Measurements from ENCODE around the gene COPA. TPM values are rescaled to one million over a fixed set of nuclear protein-coding genes. Genes with fewer than 3 reads are reported as not detected.
"Not testable (repeated sequence)": the region's sequence is repeated elsewhere in the genome, so short reads cannot be mapped to it uniquely, and the experiment has no call there.

COPA gene
- 183 and 186 TPM in 2 replicates for total RNA-seq (2014; rRNA removed; shearing (Covaris generic))
- polyA plus RNA-seq (2015; cell fraction: cytosol; rRNA removed), result 162 and 214 TPM in 2 replicates
- polyA plus RNA-seq (2015; cell fraction: nucleus; rRNA removed), result 86.6 and 95.4 TPM in 2 replicates

GRCh38 chr1:160342953-160343869 is at the start of gene COPA, which contains the start of gene NCSTN:
Gene COPA, minus strand, starts transcription at chr1:160343250. Its CDS starts 80 bp downstream, at chr1:160343170.
Gene NCSTN, plus strand, starts transcription at chr1:160343383. Its CDS starts 14 bp downstream, at chr1:160343397.
- DNase-seq (ENCODE audit: low read depth, low spot score), result peak; percentile 96
- in situ Hi-C loops (cut with HindIII; ENCODE audit: low pct_unique_long_range_greater_than_20kb, low sequenced_read_pairs), result no loop called here

- in situ Hi-C loops (cut with HindIII; ENCODE audit: low pct_unique_long_range_greater_than_20kb, low sequenced_read_pairs), result not testable (repeated sequence)
Observed at GRCh38 chr1:160388406-160388805, 45.4 kb upstream of the COPA start.

GRCh38 chr1:160384812-160385211 is 41.8 kb upstream of the COPA start:
- in situ Hi-C loops (cut with HindIII; ENCODE audit: low pct_unique_long_range_greater_than_20kb, low sequenced_read_pairs); DNase-seq (ENCODE audit: low read depth, low spot score): not testable (repeated sequence)

More at GRCh38 chr1:160388406-160388805, 45.4 kb upstream of the COPA start:
- not testable (repeated sequence) for DNase-seq (ENCODE audit: low read depth, low spot score)

GRCh38 chr1:160377585-160378206 is 34.6 kb upstream of the COPA start:
- DNase-seq (ENCODE audit: low read depth, low spot score), result no peak

GRCh38 chr1:160376525-160377131 is 33.6 kb upstream of the COPA start:
- in situ Hi-C loops (cut with HindIII; ENCODE audit: low pct_unique_long_range_greater_than_20kb, low sequenced_read_pairs), result no loop called here
- peak; percentile 82 for DNase-seq (ENCODE audit: low read depth, low spot score)

More at GRCh38 chr1:160377585-160378206, 34.6 kb upstream of the COPA start:
- in situ Hi-C loops (cut with HindIII; ENCODE audit: low pct_unique_long_range_greater_than_20kb, low sequenced_read_pairs), result no loop called here

GRCh38 chr1:160375788-160376524 is 32.9 kb upstream of the COPA start:
- DNase-seq (ENCODE audit: low read depth, low spot score), result no peak
- in situ Hi-C loops (cut with HindIII; ENCODE audit: low pct_unique_long_range_greater_than_20kb, low sequenced_read_pairs), result no loop called here

- in situ Hi-C loops (cut with HindIII; ENCODE audit: low pct_unique_long_range_greater_than_20kb, low sequenced_read_pairs), result no loop called here
- no peak for DNase-seq (ENCODE audit: low read depth, low spot score)
Observed at GRCh38 chr1:160374306-160375110, 31.5 kb upstream of the COPA start.

- in situ Hi-C loops (cut with HindIII; ENCODE audit: low pct_unique_long_range_greater_than_20kb, low sequenced_read_pairs), result no loop called here
- no peak for DNase-seq (ENCODE audit: low read depth, low spot score)
Observed at GRCh38 chr1:160373696-160374095, 30.6 kb upstream of the COPA start.

GRCh38 chr1:160371756-160372155 is 28.7 kb upstream of the COPA start:
- no peak for DNase-seq (ENCODE audit: low read depth, low spot score)
- in situ Hi-C loops (cut with HindIII; ENCODE audit: low pct_unique_long_range_greater_than_20kb, low sequenced_read_pairs), result no loop called here

GRCh38 chr1:160371346-160371631 is 28.2 kb upstream of the COPA start:
- DNase-seq (ENCODE audit: low read depth, low spot score), result no peak
- in situ Hi-C loops (cut with HindIII; ENCODE audit: low pct_unique_long_range_greater_than_20kb, low sequenced_read_pairs), result no loop called here

GRCh38 chr1:160370561-160371345 is 27.7 kb upstream of the COPA start:
- DNase-seq (ENCODE audit: low read depth, low spot score), result no peak
- in situ Hi-C loops (cut with HindIII; ENCODE audit: low pct_unique_long_range_greater_than_20kb, low sequenced_read_pairs), result no loop called here

GRCh38 chr1:160369087-160369486 is 26.0 kb upstream of the COPA start:
- in situ Hi-C loops (cut with HindIII; ENCODE audit: low pct_unique_long_range_greater_than_20kb, low sequenced_read_pairs), result no loop called here
- no peak for DNase-seq (ENCODE audit: low read depth, low spot score)

GRCh38 chr1:160367934-160368923 is 25.2 kb upstream of the COPA start:
- DNase-seq (ENCODE audit: low read depth, low spot score), result no peak
- in situ Hi-C loops (cut with HindIII; ENCODE audit: low pct_unique_long_range_greater_than_20kb, low sequenced_read_pairs), result no loop called here

GRCh38 chr1:160367516-160367900 is 24.5 kb upstream of the COPA start:
- DNase-seq (ENCODE audit: low read depth, low spot score), result no peak
- in situ Hi-C loops (cut with HindIII; ENCODE audit: low pct_unique_long_range_greater_than_20kb, low sequenced_read_pairs), result no loop called here
